ENCODE measurements around the gene ARSG. TPM values are rescaled to one million over a fixed set of nuclear protein-coding genes. Genes with fewer than 3 reads are reported as not detected.
"Not testable (repeated sequence)": the region's sequence is repeated elsewhere in the genome, so short reads cannot be mapped to it uniquely, and the experiment has no call there.

ARSG gene
- total RNA-seq, 1 experiment from 2014 or later = 5.6 TPM

GRCh38 chr17:68277807-68278206 is 13.5 kb upstream of the ARSG start:
- DNase-seq (ENCODE audit: low spot score) = no peak

GRCh38 chr17:68281965-68282364 is 9.3 kb upstream of the ARSG start:
- not testable (repeated sequence) for DNase-seq (ENCODE audit: low spot score)

DNA sequence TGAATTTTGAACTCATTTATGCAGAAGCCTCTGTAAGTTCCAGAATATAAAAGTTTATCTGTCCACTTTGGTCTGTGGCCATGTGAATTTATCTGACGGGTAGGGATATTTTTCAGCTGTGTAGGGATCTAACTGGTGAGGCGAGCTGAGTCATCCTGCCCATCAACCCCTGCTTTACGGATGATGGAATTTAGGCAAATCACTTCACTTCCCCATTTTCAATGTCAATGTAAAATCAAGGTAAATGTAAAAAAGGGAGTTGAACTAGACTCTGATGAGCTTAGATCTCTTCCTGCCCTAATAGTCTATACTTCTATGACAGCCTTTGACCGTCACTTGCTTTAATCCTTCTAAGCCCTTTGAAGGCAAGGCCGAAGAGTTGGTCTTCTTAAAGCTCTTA is 2.9 kb upstream of the ARSG start:
- DNase-seq (ENCODE audit: low spot score) = peak; percentile 49

- no peak for DNase-seq (ENCODE audit: low spot score)
Observed at GRCh38 chr17:68288804-68289203, 2.5 kb upstream of the ARSG start.

DNA sequence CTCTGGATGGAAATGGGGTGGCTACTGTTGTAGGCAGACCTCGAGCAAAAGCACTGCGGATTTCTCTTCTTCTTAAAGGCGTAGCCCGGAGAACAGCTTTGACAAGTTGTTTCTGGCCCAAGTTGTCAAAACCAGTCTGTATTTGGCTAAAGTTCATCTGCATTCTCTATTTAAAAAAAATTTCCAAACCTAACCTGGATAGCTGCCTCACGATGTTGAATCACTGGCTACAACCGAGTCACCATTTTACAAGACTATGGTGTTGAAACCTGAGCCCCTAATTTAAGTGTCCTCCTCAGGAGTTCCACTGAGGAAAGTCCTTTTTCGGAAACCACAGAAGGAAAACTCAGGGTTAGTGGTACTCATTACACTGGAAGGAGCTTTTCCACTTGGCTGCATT is 1.8 kb upstream of the ARSG start:
- no peak for DNase-seq (ENCODE audit: low spot score)

DNA sequence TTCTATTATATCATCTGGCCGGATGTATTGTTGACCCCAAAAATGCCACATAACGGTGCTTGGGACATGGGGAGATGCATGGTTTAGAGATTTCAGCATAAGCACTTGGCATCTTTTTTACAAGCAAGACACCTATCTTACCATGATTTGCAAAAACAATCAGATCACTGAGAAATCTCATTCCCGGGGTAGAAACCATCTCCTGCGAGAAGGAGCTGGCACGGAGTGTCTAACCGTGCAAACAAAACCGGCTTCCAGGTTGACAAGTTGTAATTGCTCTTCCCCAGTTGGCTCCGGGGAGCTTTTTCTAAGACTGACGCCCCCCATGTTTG is 1.4 kb upstream of the ARSG start:
- no peak for DNase-seq (ENCODE audit: low spot score)

DNA sequence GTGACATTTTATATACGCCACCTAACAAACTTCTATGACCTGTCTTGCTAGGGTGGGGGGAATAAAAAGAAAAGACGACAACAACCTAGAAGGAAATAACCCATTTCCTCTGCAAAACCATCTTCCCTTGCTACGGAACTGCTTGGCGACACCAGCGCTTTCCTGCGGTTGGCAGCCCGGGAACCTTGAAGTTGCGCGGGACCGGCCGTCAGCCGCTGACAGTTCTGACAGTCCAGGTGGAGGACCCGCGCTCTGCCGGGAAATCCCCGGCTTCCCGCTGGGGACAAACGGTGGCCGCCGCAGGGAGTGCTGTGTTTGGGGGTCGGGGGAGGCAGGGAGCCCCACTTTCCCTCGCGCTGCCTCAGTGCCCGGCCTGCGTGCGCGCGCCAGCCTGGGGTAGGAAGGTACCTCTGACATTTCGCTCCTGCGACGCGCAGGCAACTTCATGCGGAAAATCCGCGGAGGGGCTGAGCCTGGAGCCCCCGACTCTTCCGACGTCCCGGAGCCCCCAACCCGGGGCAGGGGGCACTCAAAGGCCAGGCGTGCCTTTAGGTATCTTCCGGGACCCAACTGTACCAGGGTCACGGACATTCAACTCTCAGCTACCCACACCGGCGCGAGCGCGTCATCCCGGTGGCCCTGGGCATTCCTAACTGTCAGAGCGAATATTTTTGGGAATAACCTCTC is 884 bp upstream of the ARSG start:
- DNase-seq (ENCODE audit: low spot score) = no peak

DNA sequence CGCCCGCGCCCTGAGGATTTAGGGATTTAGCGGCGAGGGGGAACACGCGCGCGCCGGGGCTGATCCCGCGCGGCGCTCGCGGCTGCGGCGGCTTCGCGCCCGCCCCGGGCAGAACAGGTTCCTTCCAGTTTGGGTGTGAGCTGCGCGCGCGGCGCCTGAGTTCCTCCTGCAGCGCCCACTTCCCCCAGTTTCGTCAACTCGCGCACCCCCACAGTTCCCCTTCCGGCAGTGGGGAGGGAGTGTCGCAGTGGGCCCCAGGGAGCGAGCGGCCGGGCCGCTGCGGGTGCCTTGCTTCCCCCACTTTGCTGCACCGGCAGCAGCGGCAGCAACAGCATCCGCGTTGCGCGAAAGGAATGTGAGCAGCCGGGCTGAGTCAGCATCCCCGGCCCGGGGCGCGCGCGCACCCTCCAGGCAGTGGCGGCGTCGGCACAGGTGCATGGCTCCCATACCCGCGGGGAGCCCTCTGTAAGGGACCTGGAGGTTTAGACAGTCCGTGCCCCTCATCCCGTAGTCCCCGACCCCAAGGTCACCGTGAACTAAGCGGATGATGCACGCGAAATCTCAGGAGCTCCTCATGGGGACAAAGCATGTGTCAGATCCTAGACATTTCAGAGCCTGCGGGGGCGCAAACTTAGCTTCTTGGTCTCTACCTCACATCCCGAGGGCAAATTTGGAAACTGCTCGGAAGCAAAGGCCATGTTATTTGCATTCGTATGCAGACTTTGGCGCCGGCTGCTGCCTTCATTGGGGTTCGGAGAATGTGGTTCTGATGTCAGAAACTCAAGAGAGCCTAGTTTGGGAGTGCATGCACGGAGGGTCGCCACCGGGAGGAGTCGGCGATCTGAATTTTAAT is 767 bp downstream of the ARSG start:
- peak; percentile 65 for DNase-seq (ENCODE audit: low spot score)

GRCh38 chr17:68292689-68293040 is 1.4 kb downstream of the ARSG start:
- no peak for DNase-seq (ENCODE audit: low spot score)

- DNase-seq (ENCODE audit: low spot score) = no peak
Observed at GRCh38 chr17:68293490-68294195, 2.3 kb downstream of the ARSG start.

GRCh38 chr17:68294196-68294555 is 2.9 kb downstream of the ARSG start:
- no peak for DNase-seq (ENCODE audit: low spot score)

- DNase-seq (ENCODE audit: low spot score) = no peak
Observed at GRCh38 chr17:68294617-68295016, 3.3 kb downstream of the ARSG start.

DNA sequence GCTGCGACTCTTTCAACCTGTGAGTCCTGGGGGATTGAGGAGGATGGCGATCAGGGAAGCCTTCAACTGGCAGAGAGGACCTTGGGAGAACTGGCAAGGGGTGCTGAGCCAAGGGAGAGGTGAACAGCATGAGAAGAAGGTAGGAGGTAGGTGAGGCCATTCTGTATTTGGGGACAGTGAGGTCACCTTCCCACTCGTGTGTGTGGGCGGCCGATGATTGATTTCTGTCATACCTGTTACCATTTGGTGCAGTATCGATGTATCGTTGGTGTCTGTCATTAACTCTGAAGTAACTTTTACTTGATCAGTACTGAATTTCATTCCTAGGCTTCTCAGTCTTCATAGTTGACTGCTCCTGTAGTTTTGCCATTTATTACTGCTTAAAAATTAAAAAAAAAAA is 3.8 kb downstream of the ARSG start:
- DNase-seq (ENCODE audit: low spot score) = no peak

DNA sequence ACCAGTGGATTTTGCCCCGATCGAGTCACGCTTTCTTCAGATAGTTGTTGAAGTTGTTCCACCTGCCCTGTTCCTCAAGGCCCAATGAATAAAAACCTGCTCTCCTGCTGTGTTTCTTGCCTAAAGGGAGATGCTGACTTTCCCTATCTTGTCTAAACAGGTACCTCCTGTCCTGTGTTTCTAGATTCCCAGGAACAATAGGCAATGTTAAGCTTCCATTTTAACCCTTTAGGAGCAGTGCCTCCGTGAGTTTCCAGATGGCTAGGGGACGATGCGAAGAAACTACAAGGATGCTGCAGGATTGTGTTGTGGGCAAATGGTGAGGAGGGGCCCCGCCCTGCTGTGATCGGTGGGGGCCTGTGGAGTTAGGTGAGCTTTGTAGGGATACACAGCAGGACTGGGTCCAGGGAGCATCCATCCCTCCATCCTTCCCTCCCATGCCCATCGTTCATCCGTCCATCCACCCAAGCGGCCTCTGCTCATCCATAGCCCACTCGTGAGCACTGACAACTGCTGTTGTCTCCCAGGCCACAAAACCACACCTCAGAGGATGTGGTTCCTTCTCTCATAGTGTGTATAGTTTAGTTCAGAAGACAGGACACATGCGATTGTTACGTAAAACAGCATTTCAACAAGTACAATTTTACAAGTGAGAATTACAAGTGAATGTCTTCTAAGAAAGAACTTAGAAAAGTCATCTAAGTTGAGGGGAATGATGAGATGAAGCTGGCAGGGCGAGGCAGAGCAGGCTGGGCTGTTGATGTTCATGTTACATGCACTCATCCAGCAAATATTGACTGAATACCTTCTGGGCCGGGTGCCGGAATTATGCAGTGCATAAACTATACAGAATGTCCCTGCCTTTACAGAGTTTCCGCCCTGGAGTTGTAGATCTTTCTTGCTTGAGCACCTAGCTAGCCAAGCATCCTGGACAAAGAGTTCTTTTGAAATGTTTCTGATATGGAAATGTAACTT is 5.2 kb downstream of the ARSG start:
- DNase-seq (ENCODE audit: low spot score) = no peak

GRCh38 chr17:68297195-68297594 is 5.9 kb downstream of the ARSG start:
- no peak for DNase-seq (ENCODE audit: low spot score)

DNA sequence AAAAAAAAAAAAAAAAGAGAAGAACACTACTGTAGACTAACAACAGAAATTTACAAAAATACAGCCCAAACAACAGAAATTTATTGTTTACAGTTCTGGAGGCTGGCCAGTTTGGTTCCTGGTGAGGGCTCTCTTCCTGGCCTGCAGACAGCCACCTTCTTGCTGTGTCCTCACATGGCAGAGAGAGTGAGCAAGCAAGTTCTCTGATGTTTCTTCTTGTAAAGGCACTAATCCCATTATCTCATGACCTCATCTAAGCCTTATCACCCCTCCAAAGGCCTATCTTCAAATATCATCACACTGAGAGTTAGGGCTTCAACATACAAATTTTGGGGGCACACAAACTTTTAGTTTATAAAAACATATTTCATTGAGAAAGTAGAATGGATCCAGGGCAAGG is 7.3 kb downstream of the ARSG start:
- DNase-seq (ENCODE audit: low spot score) = no peak

DNA sequence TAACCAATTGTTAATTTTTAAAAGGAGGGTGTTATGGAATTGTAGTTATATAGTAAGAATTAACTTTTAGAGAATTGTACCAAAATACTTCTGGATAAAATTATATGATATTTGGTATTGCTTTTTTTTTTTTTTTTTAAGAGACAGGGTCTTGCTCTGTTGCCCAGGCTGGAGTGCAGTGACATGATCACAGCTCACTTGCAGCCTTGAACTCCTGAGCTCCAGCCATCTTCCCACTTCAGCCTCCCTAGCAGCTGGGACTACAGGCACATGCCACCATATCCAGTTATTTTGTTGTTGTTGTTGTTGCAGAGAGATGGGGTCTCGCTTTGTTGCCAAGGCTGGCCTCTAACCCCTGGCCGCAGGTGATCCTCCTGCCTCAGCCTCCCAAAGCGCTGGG is 8.5 kb downstream of the ARSG start:
- no peak for DNase-seq (ENCODE audit: low spot score)

GRCh38 chr17:68301438-68301959 is 10.2 kb downstream of the ARSG start:
- DNase-seq (ENCODE audit: low spot score) = no peak

- DNase-seq (ENCODE audit: low spot score) = no peak
Observed at GRCh38 chr17:68302066-68302564, 10.8 kb downstream of the ARSG start.

- DNase-seq (ENCODE audit: low spot score) = no peak
Observed at GRCh38 chr17:68302666-68303065, 11.4 kb downstream of the ARSG start.

GRCh38 chr17:68304706-68305105 is 13.4 kb downstream of the ARSG start:
- no peak for DNase-seq (ENCODE audit: low spot score)
